ENCODE measurements around the gene GLB1L2. TPM values are rescaled to one million over a fixed set of nuclear protein-coding genes. Genes with fewer than 3 reads are reported as not detected.

GLB1L2 gene
- total and polyA plus RNA-seq, 2 of the 4 experiments (the other 2 are of a cell fraction), result under 0.01 to 0.26 TPM

GRCh38 chr11:134355136-134355535, 23.3 kb downstream of the GLB1L2 start:
- CTCF ChIA-PET, result no interaction called here
- DNase-seq, result no peak
- no peak overlapping the region for H2AK9ac ChIP-seq (replicated peaks; ENCODE audit: low read depth, low read length, poor library complexity)

More at GRCh38 chr11:134355136-134355535, 23.3 kb downstream of the GLB1L2 start:
- Histone ChIP-seq H3K18ac (ENCODE audit: low read depth, low read length) (no peak overlapping the region), H3K79me1 (ENCODE audit: low read depth in 1 of 2, low read length in 2 of 2) (no peaks in the 10 kb centered on the region), H2BK15ac (ENCODE audit: low read depth, low read length) (no peak overlapping the region), H3K4me1 (ENCODE audit: control insufficient read depth, insufficient read depth, low read length) (no peaks in the 10 kb centered on the region), H2BK5ac (ENCODE audit: low read depth, low read length, poor library complexity, severe bottlenecking) (no peak overlapping the region), H4K91ac (ENCODE audit: insufficient read depth, low read depth, low read length) (no peak overlapping the region), H2BK120ac (ENCODE audit: low read depth, low read length) (no peak overlapping the region), H4K5ac (ENCODE audit: low read depth, low read length) (no peak overlapping the region), H3K9me1 (ENCODE audit: insufficient read depth, low read length) (no peaks in the 10 kb centered on the region), H3K23ac (ENCODE audit: low read depth, low read length) (no peak overlapping the region), H3K9me3 (ENCODE audit: control insufficient read depth, insufficient read depth, low read length) (peaks cover 7% of the 10 kb centered on the region; the same call in 1 of the 2 replicates), H3K56ac (ENCODE audit: extremely low read depth, insufficient read depth, low read length) (no peak overlapping the region), H4K20me1 (ENCODE audit: insufficient read depth, low read length) (no peaks in the 10 kb centered on the region), H2BK20ac (ENCODE audit: low read depth, low read length) (no peak overlapping the region), H3K36me3 (ENCODE audit: control insufficient read depth, insufficient read depth, low read length) (no peaks in the 10 kb centered on the region), H3K27me3 (ENCODE audit: control insufficient read depth, insufficient read depth, low read length) (no peaks in the 10 kb centered on the region), H3K4ac (ENCODE audit: low read depth, low read length) (no peak overlapping the region), H3K4me2 (ENCODE audit: low read depth, low read length) (no peak overlapping the region), H3K27ac (ENCODE audit: insufficient read depth, low read length) (no peak overlapping the region), H3K14ac (replicated peaks; ENCODE audit: low read depth, low read length) (no peak overlapping the region), H3K4me3 (ENCODE audit: insufficient read depth, low read depth, low read length) (no peak overlapping the region), H2AFZ (replicated peaks; ENCODE audit: low read length, poor library complexity) (no peak overlapping the region), H4K8ac (ENCODE audit: low read depth in 2 of 2, low read length in 2 of 2) (no peak overlapping the region), H3K9ac (ENCODE audit: low read depth, low read length) (no peak overlapping the region), H2AK5ac (ENCODE audit: low read depth, low read length) (no peak overlapping the region)
- dilution Hi-C loops (cut with HindIII; ENCODE audit: low sequenced_read_pairs, unreplicated experiment), result no loop called here
- BruUV-seq (replicated peaks), result no TSS peak
- in situ Hi-C loops (cut with MboI; ENCODE audit: low sequenced_read_pairs), result no loop called here
- ATAC-seq (ENCODE audit: low read depth), result no peak
- WGBS, 2 experiments (ENCODE audit: extremely low coverage in 2 of 2, insufficient read length in 1 of 2), result no CpG with 5 or more reads among the region's 2 CpGs
- TF ChIP-seq POLR2A (IDR thresholded peaks at IDR 0.05; ENCODE audit: low read depth, low read length), result no peak
- TF ChIP-seq CHD1 (IDR thresholded peaks at IDR 0.05; ENCODE audit: low read depth, low read length), result no peak
- TF ChIP-seq MXI1 (IDR thresholded peaks at IDR 0.05; ENCODE audit: borderline replicate concordance, low read depth, low read length), result no peak
- no peak for TF ChIP-seq CEBPB (IDR thresholded peaks at IDR 0.05; ENCODE audit: low read depth, low read length)
- TF ChIP-seq FOS (IDR thresholded peaks at IDR 0.05; ENCODE audit: low read depth, low read length), result no peak
- no peak for TF ChIP-seq BHLHE40 (IDR thresholded peaks at IDR 0.05; ENCODE audit: low read depth, low read length)
- TF ChIP-seq ELK1 (IDR thresholded peaks at IDR 0.05; ENCODE audit: borderline replicate concordance, low read depth, low read length), result no peak
- TF ChIP-seq USF2 (IDR thresholded peaks at IDR 0.05; ENCODE audit: low read depth, low read length), result no peak
- no peak for TF ChIP-seq NFE2L2 (IDR thresholded peaks at IDR 0.05; ENCODE audit: low read depth, low read length)
- TF ChIP-seq MAFK (IDR thresholded peaks at IDR 0.05; ENCODE audit: low read depth, low read length), result no peak
- no peak for TF ChIP-seq MAZ (IDR thresholded peaks at IDR 0.05; ENCODE audit: borderline replicate concordance, low read depth, low read length)
- intact Hi-C loops (cut with micrococcal nuclease), result no loop called here
- POLR2A ChIA-PET (ENCODE audit: unreplicated experiment), result no interaction called here
